SHP77 (cell line): ENCODE data around the gene HS6ST1.

ENCODE experiments used
- DNase-seq, 2 experiments: peaks; one replicate each; lab custom pipeline; 2025; lab: John Stamatoyannopoulos, UW

The HS6ST1 gene

GRCh38 chr2:128298846-128299507, 19.7 kb downstream of the HS6ST1 start:
- DNase-seq = no peak

GRCh38 chr2:128298286-128298685, 20.4 kb downstream of the HS6ST1 start:
- no peak for DNase-seq

- DNase-seq = no peak
Measured at GRCh38 chr2:128293870-128294455, 24.7 kb downstream of the HS6ST1 start.

- no peak for DNase-seq
Measured at GRCh38 chr2:128293426-128293755, 25.3 kb downstream of the HS6ST1 start.

GRCh38 chr2:128292599-128293425, 25.9 kb downstream of the HS6ST1 start:
- DNase-seq = no peak

- no peak for DNase-seq
Measured at GRCh38 chr2:128291844-128292598, 26.6 kb downstream of the HS6ST1 start.

- no peak for DNase-seq
Measured at GRCh38 chr2:128291161-128291843, 27.4 kb downstream of the HS6ST1 start.

- DNase-seq = no peak
Measured at GRCh38 chr2:128290356-128290755, 28.3 kb downstream of the HS6ST1 start.

- no peak for DNase-seq
Measured at GRCh38 chr2:128289439-128289838, 29.2 kb downstream of the HS6ST1 start.

GRCh38 chr2:128288781-128289180, 29.9 kb downstream of the HS6ST1 start:
- no peak for DNase-seq

- DNase-seq = no peak
Measured at GRCh38 chr2:128287780-128288735, 30.6 kb downstream of the HS6ST1 start.

- DNase-seq = no peak
Measured at GRCh38 chr2:128286905-128287779, 31.5 kb downstream of the HS6ST1 start.

- no peak for DNase-seq
Measured at GRCh38 chr2:128286011-128286721, 32.5 kb downstream of the HS6ST1 start.

GRCh38 chr2:128285329-128285931, 33.2 kb downstream of the HS6ST1 start:
- DNase-seq = no peak

GRCh38 chr2:128284841-128285240, 33.8 kb downstream of the HS6ST1 start:
- DNase-seq = no peak

- DNase-seq = no peak
Measured at GRCh38 chr2:128284037-128284441, 34.6 kb downstream of the HS6ST1 start.

GRCh38 chr2:128282976-128283810, 35.5 kb downstream of the HS6ST1 start:
- DNase-seq = no peak
